NCI-H774 (cell line): ENCODE results near the gene BORCS5.

Experiments
- DNase-seq: peaks from one replicate; lab custom pipeline; 2025; lab: John Stamatoyannopoulos, UW

Gene BORCS5

DNA sequence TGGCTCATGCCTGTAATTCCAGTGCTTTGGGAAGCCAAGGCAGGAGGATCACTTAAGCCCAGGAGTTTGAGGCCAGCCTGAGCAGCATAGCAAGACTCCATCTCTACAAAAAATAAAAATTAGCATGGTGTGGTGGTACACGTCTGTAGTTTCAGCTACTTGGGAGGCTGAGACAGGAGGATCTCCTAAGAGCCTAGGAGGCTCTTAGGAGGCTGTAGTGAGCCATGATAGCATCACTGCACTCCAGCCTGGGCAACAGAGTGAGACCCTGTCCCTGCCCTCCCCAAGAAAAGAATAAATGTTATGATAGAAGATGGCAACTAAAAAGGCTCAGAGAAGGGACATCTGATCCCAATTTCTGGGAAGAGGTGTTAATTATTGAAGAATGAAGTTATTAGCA, 3.6 kb upstream of the BORCS5 start:
- no peak for DNase-seq

DNA sequence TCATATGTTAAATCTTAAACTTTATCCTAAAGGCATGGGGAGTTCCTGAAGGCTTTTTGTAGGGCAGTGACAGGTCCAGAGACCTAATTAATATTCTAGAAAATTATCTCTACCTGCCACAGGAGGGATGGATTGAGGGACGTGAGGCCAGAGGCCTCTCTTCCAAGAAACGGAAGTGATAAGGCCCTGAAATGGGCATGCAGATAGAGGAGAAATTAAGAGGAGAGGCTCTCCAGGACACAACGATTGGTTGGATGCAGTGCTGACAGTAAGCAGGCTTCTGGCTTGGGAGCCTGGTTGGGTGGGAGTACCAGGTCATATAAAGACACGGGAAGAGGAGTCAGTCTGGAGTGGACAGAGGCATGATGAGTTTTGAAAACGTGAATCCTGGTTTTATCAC, 3.1 kb upstream of the BORCS5 start:
- DNase-seq = no peak

DNA sequence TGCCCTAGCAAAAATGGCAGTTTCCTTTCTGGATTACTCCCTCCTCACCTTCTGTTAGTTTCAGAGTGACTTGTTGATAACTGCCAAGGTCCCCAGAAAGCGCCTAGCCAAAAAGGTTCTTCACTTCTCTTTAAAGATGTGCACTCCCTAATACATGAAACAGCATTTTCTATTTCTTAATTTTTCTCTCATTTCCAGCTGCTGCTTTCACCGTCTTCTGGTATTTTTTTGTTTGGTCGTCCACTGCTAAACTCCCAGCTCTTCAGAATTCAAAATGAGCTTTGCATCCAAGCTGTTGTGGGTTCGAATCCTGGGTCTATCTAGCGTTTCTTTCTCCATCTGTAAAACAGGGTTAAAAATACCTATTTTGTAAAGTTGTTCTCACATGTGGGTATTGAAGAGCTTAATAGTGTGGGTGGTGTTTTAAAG, 397 bp upstream of the BORCS5 start:
- DNase-seq = no peak

DNA sequence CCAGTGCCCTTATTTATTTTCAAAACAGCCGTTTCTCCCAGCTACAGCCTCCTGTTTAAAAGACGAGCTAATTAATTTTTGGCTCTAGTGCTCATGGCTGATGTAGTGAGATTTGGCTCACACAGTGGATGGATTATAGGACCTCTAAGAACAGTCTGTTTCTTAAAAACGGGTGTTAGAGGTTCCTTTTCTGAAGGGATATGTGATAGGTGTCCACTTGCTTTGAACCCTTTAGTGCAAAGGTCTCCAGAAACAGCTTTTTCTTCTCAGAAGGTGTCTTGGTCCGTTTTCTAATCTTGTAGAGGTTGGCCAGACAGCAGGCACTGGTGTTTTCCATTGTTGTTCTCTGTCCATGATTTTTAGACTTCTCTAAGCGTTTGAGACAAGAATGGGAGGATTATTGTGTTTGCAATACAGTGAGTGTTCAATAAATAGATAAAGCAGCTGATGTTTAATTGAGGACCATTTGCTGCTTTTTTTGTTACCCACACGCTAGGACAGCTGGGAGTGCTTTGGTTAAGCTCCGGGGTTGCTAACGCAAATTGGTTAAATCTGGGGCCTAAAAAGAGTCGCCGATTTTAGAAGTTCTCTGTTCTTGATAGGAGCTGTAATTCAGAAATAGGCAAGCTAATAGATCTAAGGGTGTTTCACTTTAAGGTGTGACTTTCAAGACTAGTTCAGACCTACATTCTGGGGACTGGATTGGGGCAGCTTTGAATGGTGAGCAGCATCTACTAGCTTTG, 1.0 kb downstream of the BORCS5 start:
- no peak for DNase-seq

DNA sequence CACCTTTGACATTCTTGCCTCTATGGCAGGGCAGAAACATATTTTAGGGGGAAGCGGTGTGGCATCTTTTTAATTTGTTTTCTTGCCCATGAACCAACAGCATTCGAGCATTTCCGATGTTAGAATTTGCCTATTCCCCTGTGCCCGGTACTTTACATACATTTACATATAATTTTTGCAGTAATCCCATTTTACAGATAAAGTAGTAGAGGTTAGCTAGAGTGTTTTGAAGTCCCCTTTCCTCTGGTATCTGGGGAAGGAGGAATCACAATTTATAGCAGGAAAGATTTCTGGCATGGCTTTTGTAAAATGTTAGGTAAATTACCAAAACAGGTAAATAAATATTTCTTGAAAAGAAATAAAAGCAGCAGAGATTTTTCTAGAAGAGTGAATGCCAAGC, 1.6 kb downstream of the BORCS5 start:
- no peak for DNase-seq

DNA sequence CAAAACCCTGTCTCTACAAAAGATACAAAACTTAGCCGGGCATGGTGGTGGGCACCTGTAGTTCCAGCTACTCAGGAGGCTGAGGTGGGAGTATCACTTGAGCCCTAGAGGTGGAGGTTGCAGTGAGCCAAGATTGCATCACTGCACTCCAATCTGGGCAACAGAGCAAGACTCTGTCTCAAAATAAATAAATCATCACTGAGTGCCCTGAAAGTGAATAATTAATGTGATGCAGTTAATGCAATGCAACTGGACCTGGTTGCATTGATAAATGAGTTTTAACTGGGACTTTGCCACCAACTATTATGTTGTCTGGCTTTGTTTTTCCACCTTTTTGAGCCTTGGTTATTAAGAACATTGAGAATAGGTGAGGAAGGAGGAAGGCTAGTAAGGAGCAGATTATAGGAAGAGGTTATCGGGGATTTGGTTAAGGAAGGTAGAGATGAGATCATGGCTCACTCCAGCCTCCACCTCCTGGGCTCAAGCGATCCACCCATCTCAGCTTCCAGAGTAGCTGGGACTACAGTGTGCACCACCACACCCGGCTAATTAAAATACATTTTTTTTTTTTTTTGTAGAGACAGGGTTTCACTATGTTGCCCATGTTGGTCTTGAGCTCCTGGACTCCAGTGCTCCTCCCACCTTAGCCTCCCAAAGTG, 8.0 kb downstream of the BORCS5 start:
- DNase-seq = no peak

DNA sequence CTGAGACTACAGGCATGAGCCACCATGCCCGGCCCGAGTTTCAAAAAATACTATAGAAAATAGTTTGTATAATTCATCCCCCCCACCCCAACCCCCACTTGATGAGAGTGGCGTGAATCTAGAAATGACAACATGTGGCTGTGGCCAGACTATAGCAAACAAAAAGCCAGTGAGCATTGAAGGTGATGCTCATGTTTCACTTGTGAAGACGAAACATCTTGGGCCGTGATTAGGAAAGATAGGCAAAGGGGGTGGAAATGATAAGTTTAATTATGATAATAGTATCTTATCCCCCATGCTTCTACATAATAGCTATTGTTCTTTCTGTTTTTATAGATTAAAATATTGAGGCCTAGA, 8.5 kb downstream of the BORCS5 start:
- DNase-seq = no peak

DNA sequence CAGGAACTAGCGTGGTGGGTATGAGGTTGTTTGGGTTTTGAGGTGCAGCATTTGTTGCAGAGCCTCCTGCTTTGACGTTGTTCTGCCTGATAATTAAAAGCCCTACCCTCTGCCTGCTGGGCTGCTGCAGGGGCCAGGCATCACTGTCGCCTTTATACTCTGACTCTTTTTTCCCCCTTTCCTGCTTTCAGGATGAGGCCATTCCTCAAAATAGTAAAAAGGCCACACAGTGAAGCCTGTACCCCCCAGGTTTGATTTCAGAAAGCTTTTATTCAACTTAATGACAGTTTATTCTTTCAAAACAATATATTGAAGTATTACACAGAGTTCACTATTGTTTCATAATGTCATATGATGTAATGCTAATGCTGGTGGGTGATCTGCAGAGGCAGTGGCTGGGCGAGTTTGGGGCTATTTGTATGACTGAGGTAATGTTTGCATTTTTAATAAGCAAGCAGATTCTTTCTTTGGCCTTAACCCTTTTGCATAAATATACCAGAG, 9.1 kb downstream of the BORCS5 start:
- no peak for DNase-seq

DNA sequence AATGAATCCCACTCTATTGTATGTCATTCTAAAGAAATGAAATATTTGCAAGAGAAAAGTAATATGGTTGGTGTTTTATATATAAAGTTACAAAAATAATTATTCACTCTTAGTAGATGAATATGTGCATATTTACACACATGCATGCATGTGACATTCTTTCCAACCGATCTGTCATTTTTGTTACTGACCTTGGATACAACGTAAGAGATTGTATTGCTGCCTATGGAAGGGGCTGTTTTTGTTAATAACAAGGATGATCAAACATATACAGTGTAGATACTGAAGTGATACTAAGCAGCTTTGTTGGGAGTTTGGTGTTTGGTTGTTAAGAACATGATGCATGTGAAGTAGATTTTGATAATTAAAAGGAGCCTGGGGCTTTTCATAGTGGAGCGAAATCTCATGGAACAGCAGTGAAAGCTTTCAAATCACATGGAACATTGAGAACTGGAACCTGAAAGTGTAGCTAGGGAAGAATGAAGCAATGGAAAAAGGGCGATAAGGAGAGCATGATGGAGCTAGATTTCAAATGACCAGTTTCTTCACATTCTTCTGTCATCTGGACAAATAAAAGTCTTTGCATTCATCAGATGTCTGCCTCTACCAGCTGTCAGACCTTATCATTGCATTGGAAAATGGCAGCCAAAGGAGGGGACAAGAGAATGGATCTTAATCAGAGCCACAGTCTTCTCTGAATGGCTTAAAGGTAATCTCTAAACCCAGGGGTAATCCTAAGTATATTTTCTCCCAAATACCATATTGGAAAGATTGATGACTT, 10.0 kb downstream of the BORCS5 start:
- DNase-seq = no peak

DNA sequence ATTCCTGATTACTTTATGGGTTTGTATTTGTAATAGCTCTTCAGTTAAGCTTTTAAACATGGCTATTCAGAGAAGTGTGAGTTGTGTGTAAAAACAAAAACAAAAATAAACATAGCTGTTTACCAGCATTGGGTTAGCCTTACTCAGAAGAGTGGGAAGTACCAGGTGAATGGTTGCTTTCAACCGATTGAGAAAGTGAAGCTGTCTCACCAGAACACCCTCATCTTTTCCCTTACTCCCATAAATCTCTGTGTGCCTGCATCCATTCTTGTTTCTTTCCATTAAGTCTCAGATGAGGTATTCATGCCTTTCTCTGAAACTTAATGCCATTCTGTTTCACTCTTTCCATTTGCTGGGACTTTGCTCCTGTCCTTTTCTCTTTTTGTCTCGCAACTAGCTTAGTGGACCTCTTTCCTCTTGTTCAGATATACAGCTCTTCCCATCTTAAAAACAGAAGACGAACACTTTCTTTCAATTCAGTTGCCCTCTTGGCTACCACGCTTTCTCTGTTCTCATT, 10.7 kb downstream of the BORCS5 start:
- no peak for DNase-seq

DNA sequence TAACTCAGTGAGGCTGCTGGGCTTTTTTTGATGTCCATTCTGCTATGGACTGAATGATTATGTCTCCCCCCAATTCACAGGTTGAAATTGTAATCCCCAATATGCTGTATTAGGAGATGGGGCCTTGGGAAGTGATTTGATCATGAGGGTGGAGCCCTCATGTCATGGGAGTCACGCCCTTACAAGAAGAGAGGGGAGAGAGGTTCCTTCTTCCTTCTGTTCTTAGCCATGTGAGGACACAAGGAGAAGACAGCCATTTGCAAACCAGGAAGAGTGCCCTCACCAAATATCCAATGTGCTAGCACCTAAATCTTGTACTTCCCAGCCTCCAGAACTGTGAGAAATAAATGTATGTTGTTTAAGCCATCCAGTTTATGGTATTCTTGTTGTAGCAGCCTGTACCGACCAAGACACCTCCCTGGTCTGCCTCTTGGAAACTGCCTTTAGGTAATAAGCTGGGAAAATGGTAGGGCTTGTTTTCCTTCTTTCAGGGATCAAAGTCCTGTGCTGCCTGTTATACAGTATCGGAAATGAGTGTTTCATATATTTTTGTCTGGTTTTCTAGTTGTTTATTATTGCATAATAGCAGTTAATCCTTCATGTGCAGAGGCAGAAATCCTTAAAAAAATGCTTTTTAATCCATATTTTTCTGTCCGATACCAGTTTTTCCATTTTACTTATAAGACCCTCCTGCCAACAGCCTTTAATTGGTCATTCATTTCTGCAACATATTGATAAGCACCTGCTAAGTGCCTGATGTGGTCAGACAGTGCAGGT, 16.3 kb downstream of the BORCS5 start:
- DNase-seq = no peak

DNA sequence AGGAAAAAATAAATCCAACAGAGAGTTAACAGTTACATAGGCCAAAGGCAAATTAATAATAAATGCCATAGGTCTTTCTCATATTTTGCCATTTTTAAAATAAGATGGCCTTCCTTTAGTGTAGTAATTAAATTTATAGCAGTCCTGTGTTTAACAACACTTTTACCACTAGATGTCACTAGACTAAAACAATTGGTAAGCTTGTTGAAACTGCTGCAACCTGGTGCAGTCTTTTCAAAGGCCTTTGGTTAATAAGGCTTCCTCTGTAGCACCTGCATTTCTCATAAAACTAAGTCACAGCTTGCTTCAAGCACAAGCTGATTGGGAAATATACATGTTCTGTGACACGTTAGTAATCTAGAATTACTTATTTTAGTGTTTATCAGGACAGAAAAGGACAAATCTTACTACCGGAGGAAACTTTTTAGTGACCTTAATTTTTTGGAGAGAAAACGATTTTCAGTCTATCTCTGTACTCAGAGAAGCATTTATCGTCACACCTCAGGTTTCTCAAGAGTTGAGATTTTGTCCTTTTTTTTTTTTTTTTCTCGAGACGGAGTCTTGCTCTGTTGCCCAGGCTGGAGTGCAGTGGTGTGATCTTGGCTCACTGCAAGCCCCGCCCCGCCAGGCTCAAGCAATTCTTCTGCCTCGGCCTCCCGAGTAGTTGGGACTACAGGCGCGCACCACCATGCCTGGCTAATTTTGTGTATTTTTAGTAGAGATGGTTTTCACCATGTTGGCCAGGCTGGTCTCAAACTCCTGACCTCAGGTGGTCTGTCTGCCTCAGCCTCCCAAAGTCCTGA, 20.0 kb downstream of the BORCS5 start:
- peak; percentile 80 for DNase-seq

DNA sequence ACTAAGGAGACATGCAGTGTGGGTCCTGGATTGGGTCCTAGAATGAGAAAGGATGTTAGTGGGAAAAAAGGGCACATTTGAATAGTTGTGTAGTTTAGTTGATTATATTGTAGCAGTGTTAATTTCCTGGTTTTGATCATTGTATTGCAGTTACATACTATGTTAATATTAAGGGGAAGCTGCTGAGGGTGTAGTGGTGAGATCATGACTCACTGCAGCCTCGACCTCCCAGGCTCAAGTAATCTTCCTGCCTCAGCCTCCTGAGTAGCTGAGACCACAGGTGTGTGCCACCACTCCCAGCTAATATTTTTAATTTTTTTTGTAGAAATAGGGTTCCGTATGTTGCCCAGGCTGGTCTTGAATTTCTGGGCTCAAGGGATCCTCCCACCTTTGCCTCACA, 21.7 kb downstream of the BORCS5 start:
- DNase-seq = no peak

DNA sequence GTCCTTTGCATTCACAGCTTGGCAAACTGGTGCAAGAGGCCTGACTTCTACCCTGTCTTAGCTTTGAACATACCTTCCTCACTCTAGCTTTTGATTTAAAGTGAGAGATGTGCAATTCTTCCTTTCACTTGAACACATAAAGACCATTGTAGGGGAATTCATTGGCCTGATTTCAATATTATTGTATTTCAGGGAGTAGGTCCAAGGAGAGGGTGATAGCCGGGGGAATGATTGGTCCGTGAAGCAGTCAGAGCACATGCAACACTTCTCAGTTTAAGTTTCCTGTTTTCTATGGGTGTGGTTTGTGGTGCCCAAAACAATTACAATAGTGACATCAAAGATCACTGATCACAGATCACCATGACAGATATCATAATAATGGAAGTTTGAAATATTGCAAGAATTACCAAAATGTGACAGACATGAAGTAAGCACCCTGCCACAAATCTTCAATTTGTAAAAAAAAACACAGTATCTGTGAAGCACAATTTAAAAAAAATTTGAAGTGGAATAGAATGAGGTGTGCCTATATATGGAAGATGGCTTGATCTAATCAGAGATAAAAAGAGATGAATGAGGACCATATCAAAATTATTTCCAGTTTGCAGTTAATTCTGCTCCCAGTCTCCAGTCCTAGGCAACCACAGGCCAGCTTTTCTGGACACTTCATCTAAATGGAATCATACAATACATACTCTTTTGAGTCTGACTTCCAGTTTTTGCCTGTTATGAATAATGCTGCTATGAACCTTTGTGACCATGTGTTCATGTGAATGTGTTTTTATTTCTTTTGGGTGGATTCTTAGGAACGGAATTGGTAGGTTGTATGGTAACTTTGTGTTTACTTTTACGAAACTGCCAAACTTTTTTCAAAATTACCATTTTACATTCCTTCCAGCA, 23.2 kb downstream of the BORCS5 start:
- DNase-seq = no peak

DNA sequence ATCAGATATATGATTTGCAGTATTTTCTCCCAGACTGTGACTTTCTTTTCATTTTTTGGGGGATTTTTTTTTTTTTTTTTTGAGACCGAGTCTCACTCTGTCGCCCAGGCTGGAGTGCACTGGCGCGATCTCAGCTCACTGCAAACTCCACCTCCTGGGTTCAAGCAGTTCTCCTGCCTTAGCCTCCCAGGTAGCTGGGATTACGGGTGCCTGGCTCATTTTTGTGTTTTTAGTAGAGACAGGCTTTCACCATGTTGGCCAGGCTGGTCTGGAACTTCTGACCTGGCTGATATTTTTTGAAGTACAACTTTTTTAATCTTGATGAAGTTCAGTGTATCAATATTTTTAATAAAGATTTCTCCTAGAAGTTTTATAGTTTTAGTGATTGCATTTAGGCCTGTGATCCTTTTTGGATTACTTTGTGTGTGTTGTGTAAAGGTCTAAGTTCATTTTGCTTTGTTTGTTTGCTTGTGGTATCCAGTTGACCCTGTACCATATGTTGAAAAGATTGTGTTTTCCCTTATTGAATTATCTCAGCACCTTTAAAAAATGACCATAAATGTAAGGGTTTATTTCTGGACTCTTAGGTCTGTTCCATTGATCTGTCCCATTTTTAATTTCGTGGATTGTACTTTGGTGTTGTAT, 24.2 kb downstream of the BORCS5 start:
- no peak for DNase-seq

DNA sequence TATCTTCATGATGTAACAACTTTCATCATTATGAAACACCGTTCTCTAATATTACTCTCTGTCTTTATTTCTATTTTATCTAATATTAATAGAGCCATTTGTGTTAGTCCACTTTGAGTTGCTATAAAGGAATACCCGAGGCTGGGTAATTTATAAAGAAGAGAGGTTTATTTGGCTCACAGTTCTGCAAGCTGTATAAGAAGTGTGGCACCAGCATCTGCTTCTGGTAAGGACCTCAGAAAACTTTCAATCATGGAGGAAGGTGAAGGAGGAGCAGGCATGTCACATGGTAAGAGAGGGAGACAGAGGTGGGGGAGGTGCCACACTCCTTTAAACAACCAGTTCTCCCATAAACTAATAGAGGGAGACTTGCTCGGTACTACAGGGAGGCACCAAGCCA, 25.1 kb downstream of the BORCS5 start:
- no peak for DNase-seq

DNA sequence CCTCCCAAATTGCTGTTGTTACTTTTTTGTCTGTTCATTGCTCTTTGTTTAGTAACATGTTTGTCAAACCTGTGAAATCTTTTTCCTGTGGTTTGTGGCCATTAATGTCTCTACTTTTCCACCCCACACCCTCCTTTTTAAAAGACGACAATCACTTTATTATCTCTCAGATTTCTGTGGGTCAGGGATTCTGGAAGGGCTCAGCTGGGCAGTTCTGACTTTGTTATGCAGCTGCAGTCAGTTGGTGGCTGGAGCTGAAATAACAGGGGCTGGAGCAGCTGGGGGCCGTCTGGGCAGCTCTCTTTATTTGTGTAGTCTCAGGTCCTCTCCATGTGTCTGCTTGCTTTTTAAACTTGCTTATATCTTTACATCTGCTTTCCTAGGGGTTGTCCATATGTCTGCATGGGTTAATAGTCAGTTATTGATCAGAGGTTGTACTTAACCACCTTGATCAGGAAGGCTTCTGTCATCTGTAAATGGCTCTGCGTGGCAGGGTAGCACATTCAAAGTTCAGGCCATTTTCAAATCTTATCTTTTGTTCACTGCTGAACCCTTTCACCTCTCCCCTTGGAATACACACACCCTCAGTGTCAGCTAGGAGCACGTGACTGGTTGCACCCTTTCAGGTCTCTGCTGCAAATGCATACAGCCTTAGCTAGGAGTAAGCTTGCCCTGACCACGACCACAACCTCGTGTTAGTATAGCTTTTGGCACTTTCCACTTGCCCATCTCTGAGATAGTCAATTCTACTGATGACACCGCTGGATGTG, 27.9 kb downstream of the BORCS5 start:
- no peak for DNase-seq

DNA sequence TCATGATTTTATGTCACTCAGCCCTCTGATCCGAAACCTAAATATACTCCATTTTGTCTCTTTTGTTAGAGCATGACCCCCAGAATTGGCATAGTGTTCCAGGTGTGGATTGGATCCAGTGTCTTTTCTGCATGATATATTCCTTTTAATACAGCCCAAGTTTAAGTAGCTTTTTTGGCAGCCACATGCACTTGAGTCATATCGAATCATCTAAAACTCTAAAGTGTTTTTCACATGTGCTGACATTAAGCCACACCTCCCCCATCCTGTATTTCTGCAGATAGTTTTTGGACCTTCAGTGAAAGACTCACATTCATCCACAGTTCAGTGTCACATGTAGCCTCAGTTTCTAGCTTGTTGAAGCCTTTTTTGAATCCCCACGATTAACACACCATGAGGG, 30.6 kb downstream of the BORCS5 start:
- no peak for DNase-seq

DNA sequence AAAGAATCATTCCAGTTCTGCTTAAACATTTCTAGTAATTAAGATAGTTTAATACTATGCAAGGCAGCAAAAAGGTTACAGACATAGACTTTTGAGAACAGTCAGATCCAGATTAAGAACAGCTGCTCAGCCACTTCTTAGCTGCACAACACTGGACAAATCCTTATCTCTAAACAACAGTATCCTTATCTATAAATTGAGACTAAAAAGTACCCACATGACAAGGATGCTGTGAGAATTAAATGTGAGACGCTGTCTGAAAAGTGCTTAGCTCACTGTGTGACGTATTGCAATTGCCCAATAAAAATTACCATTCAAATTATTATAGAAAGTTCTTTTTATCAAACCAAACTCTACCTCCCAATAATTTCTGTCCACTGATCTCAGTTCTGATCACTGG, 35.5 kb downstream of the BORCS5 start:
- no peak for DNase-seq
